ENCODE data around the gene DLGAP5. TPM values are rescaled to one million over a fixed set of nuclear protein-coding genes. Genes with fewer than 3 reads are reported as not detected.

The DLGAP5 gene
- total and polyA plus RNA-seq, 2 experiments from 2014 or later = 13.5 to 15.5 TPM

GRCh38 chr14:55153951-55154350, 37.4 kb downstream of the DLGAP5 start:
- Histone ChIP-seq H3K9me2 (ENCODE audit: insufficient read depth) (no peaks in the 10 kb centered on the region), H3K27ac (no peak overlapping the region), H3K9me3 (ENCODE audit: low read depth) (no peaks in the 10 kb centered on the region), H2AFZ (no peak overlapping the region), H3K4me1 (ENCODE audit: insufficient read depth) (peaks cover 19% of the 10 kb centered on the region), H3F3A (ENCODE audit: insufficient read depth) (peaks cover 28% of the 10 kb centered on the region), H3K79me2 (ENCODE audit: insufficient read depth) (no peaks in the 10 kb centered on the region), H4K20me1 (ENCODE audit: insufficient read depth) (no peaks in the 10 kb centered on the region), H3K9ac (no peak overlapping the region), H3K4me3 (no peak overlapping the region), H3K36me3 (ENCODE audit: low read depth) (no peaks in the 10 kb centered on the region), H3K4me2 (ENCODE audit: unreplicated experiment) (no peak overlapping the region), H3K27me3 (replicated peaks; ENCODE audit: insufficient read depth) (no peaks in the 10 kb centered on the region)
- WGBS, 2 experiments (ENCODE audit: low coverage in 1 of 2, low lambda C conversion rate in 2 of 2, missing lambda C conversion rate in 2 of 2) = 95 to 97% methylated on average over 3 of the region's 3 CpGs
- TF ChIP-seq EZH2phosphoT487 (IDR thresholded peaks at IDR 0.05; ENCODE audit: insufficient read depth, low read depth) = no peak
- TF ChIP-seq EZH2 (IDR thresholded peaks at IDR 0.05; ENCODE audit: insufficient read depth, poor library complexity, severe bottlenecking) = no peak
- no peak for DNase-seq
- in situ Hi-C loops (cut with MboI) = no loop called here

GRCh38 chr14:55152052-55152753, 39.2 kb downstream of the DLGAP5 start:
- TF ChIP-seq EZH2 (IDR thresholded peaks at IDR 0.05; ENCODE audit: insufficient read depth, poor library complexity, severe bottlenecking) (no peak), EZH2phosphoT487 (IDR thresholded peaks at IDR 0.05; ENCODE audit: insufficient read depth, low read depth) (no peak)
- 57 to 64% methylated on average over 1 of the region's 1 CpG for WGBS, 2 experiments (ENCODE audit: low coverage in 1 of 2, low lambda C conversion rate in 2 of 2, missing lambda C conversion rate in 2 of 2)
- Histone ChIP-seq H3K4me1 (ENCODE audit: insufficient read depth) (peaks cover 19% of the 10 kb centered on the region), H3K4me2 (ENCODE audit: unreplicated experiment) (peak overlapping the region; percentile 58), H3K36me3 (ENCODE audit: low read depth) (0 out of 2 replicates have a peak, but pooled peaks cover 11% of the 10 kb centered on the region), H3K9me3 (ENCODE audit: low read depth) (no peaks in the 10 kb centered on the region), H3F3A (ENCODE audit: insufficient read depth) (peaks cover 42% of the 10 kb centered on the region), H3K9me2 (ENCODE audit: insufficient read depth) (no peaks in the 10 kb centered on the region), H3K9ac (peak overlapping the region; percentile 13; the same call in 1 of the 2 replicates), H3K27ac (peak overlapping the region; percentile 37), H3K79me2 (ENCODE audit: insufficient read depth) (no peaks in the 10 kb centered on the region), H3K4me3 (no peak overlapping the region), H2AFZ (0 out of 2 replicates have a peak overlapping the region, but pooled peaks have one; percentile 1), H4K20me1 (ENCODE audit: insufficient read depth) (no peaks in the 10 kb centered on the region), H3K27me3 (replicated peaks; ENCODE audit: insufficient read depth) (no peaks in the 10 kb centered on the region)
- in situ Hi-C loops (cut with MboI) = no loop called here
- peak; percentile 78 for DNase-seq

- no peaks in the 10 kb centered on the region for H4K20me1 ChIP-seq (ENCODE audit: insufficient read depth)
- peak overlapping the region; percentile 58 for H3K4me2 ChIP-seq (ENCODE audit: unreplicated experiment)
- H3K27me3 ChIP-seq (replicated peaks; ENCODE audit: insufficient read depth) = no peaks in the 10 kb centered on the region
- peak; percentile 46 for DNase-seq
- H3K27ac ChIP-seq = peak overlapping the region; percentile 37
- 94 to 96% methylated on average over 1 of the region's 1 CpG for WGBS, 2 experiments (ENCODE audit: low coverage in 1 of 2, low lambda C conversion rate in 2 of 2, missing lambda C conversion rate in 2 of 2)
- no peak overlapping the region for H3K4me3 ChIP-seq
- H3K9me3 ChIP-seq (ENCODE audit: low read depth) = no peaks in the 10 kb centered on the region
- in situ Hi-C loops (cut with MboI) = no loop called here
- H3F3A ChIP-seq (ENCODE audit: insufficient read depth) = peaks cover 48% of the 10 kb centered on the region
- TF ChIP-seq EZH2phosphoT487 (IDR thresholded peaks at IDR 0.05; ENCODE audit: insufficient read depth, low read depth) = no peak
- no peak for TF ChIP-seq EZH2 (IDR thresholded peaks at IDR 0.05; ENCODE audit: insufficient read depth, poor library complexity, severe bottlenecking)
- H3K9ac ChIP-seq = peak overlapping the region; percentile 13; the same call in 1 of the 2 replicates
- peaks cover 19% of the 10 kb centered on the region for H3K4me1 ChIP-seq (ENCODE audit: insufficient read depth)
- H3K79me2 ChIP-seq (ENCODE audit: insufficient read depth) = no peaks in the 10 kb centered on the region
- no peaks in the 10 kb centered on the region for H3K9me2 ChIP-seq (ENCODE audit: insufficient read depth)
- peaks cover 12% of the 10 kb centered on the region; the same call in 1 of the 2 replicates for H3K36me3 ChIP-seq (ENCODE audit: low read depth)
- H2AFZ ChIP-seq = 0 out of 2 replicates have a peak overlapping the region, but pooled peaks have one; percentile 1
Measured at GRCh38 chr14:55151601-55152000, 39.8 kb downstream of the DLGAP5 start.

GRCh38 chr14:55146425-55146824, 45.0 kb downstream of the DLGAP5 start:
- Histone ChIP-seq H3K36me3 (ENCODE audit: low read depth) (peaks cover 61% of the 10 kb centered on the region), H3K9me2 (ENCODE audit: insufficient read depth) (no peaks in the 10 kb centered on the region), H3K27ac (no peak overlapping the region), H3K4me3 (no peak overlapping the region), H2AFZ (no peak overlapping the region), H4K20me1 (ENCODE audit: insufficient read depth) (no peaks in the 10 kb centered on the region), H3K9me3 (ENCODE audit: low read depth) (no peaks in the 10 kb centered on the region), H3K4me2 (ENCODE audit: unreplicated experiment) (no peak overlapping the region), H3F3A (ENCODE audit: insufficient read depth) (peaks cover 71% of the 10 kb centered on the region), H3K27me3 (replicated peaks; ENCODE audit: insufficient read depth) (no peaks in the 10 kb centered on the region), H3K4me1 (ENCODE audit: insufficient read depth) (peaks cover 5% of the 10 kb centered on the region; the same call in 1 of the 2 replicates), H3K9ac (no peak overlapping the region), H3K79me2 (ENCODE audit: insufficient read depth) (peaks cover under 1% of the 10 kb centered on the region)
- in situ Hi-C loops (cut with MboI) = no loop called here
- TF ChIP-seq EZH2 (IDR thresholded peaks at IDR 0.05; ENCODE audit: insufficient read depth, poor library complexity, severe bottlenecking) (no peak), EZH2phosphoT487 (IDR thresholded peaks at IDR 0.05; ENCODE audit: insufficient read depth, low read depth) (no peak)
- DNase-seq = no peak
- 67 to 90% methylated on average over 2 of the region's 2 CpGs for WGBS, 2 experiments (ENCODE audit: low coverage in 1 of 2, low lambda C conversion rate in 2 of 2, missing lambda C conversion rate in 2 of 2)
